Effector memory CD8-positive, alpha-beta T cell (primary cell): ENCODE data around the gene TUSC2.

Source experiments
- ATAC-seq: fragments of 150-1000 bp; cut with Tn5 transposase; replicated peaks from 2 replicates; pipeline ENCODE4 v1.10.0; 2021; ENCODE audit warnings: mild to moderate bottlenecking, moderate library complexity
- DNase-seq, 3 experiments: peaks; one replicate each; pipeline ENCODE4 v3.0.0; 2021
- H3K27ac Mint-ChIP-seq, 2 donors: one replicate each; pipeline ENCODE4 v1.8.0; 2022; ENCODE audit warnings: mild to moderate bottlenecking in 2 of 2, mixed read lengths in 2 of 2, moderate library complexity in 2 of 2
- H3K27me3 Mint-ChIP-seq, 2 donors: one replicate each; pipeline ENCODE4 v1.8.0; 2022; ENCODE audit warnings: mixed read lengths in 2 of 2
- H3K36me3 Mint-ChIP-seq: one replicate; pipeline ENCODE4 v1.8.0; 2022; ENCODE audit warnings: mild to moderate bottlenecking, moderate library complexity, mixed read lengths; ENCODE audit not compliant: insufficient read depth
- H3K4me1 Mint-ChIP-seq, 2 donors: one replicate each; pipeline ENCODE4 v1.8.0; 2022; ENCODE audit warnings: low read depth in 2 of 2, mixed read lengths in 2 of 2
- H3K4me3 Mint-ChIP-seq, 2 donors: one replicate each; pipeline ENCODE4 v1.8.0; 2022; ENCODE audit warnings: mild to moderate bottlenecking in 2 of 2, mixed read lengths in 2 of 2, moderate library complexity in 2 of 2
- H3K9me3 Mint-ChIP-seq, 2 donors: one replicate each; pipeline ENCODE4 v1.8.0; 2022; ENCODE audit warnings: mixed read lengths in 2 of 2

The TUSC2 gene

GRCh38 chr3:50359760-50360110, 31.7 kb upstream of the TUSC2 start:
- H3K4me1 Mint-ChIP-seq, result peaks cover 29 to 47% of the 10 kb centered on the region in 2 donors

GRCh38 chr3:50358911-50359759, 31.1 kb upstream of the TUSC2 start, which contains the start of gene TMEM115:
Gene TMEM115, minus strand, starts transcription at chr3:50359521. Its CDS starts 458 bp downstream, at chr3:50359063.
- ATAC-seq, result peak; percentile 100

More at GRCh38 chr3:50359760-50360110, 31.7 kb upstream of the TUSC2 start:
- peaks cover 16% of the 10 kb centered on the region for H3K36me3 Mint-ChIP-seq
- no peaks in the 10 kb centered on the region for H3K9me3 Mint-ChIP-seq
- H3K27me3 Mint-ChIP-seq, result no peaks in the 10 kb centered on the region
- H3K4me3 Mint-ChIP-seq, result peak overlapping the region; percentile 93 to 97
- peak overlapping the region; percentile 95 to 97 for H3K27ac Mint-ChIP-seq
- peak; percentile 14 for ATAC-seq
- no peak for DNase-seq

GRCh38 chr3:50358355-50358910, 30.4 kb upstream of the TUSC2 start:
- Mint-ChIP-seq H3K9me3 (no peaks in the 10 kb centered on the region), H3K36me3 (peaks cover 23% of the 10 kb centered on the region), H3K4me1 (peaks cover 35 to 44% of the 10 kb centered on the region in 2 donors), H3K4me3 (peak overlapping the region; percentile 93 to 97), H3K27me3 (no peaks in the 10 kb centered on the region), H3K27ac (peak overlapping the region; percentile 95 to 97)
- ATAC-seq, result no peak
- DNase-seq, result no peak

More at GRCh38 chr3:50358911-50359759, 31.1 kb upstream of the TUSC2 start, which contains the start of gene TMEM115:
- Mint-ChIP-seq H3K27ac (peak within 1 kb of the TSS; percentile 95 to 97), H3K4me3 (peak within 1 kb of the TSS; percentile 93 to 97), H3K36me3 (peaks cover 16% of the 10 kb centered on the region), H3K4me1 (peaks cover 34 to 45% of the 10 kb centered on the region in 2 donors), H3K27me3 (no peaks in the 10 kb centered on the region), H3K9me3 (no peaks in the 10 kb centered on the region)
- DNase-seq, result peak; percentile 91 to 93 (median 91)

GRCh38 chr3:50357481-50357880, 29.5 kb upstream of the TUSC2 start:
- Mint-ChIP-seq H3K4me3 (peak overlapping the region; percentile 93 to 97), H3K9me3 (no peaks in the 10 kb centered on the region), H3K27me3 (no peaks in the 10 kb centered on the region), H3K27ac (peak overlapping the region in 1 of 2 donors; percentile 97), H3K4me1 (peaks cover 35 to 49% of the 10 kb centered on the region in 2 donors), H3K36me3 (peaks cover 27% of the 10 kb centered on the region)
- DNase-seq (no peak), ATAC-seq (no peak)

- DNase-seq, result no peak
- peak overlapping the region; percentile 93 to 97 for H3K4me3 Mint-ChIP-seq
- H3K27ac Mint-ChIP-seq, result peak overlapping the region in 1 of 2 donors; percentile 97
- H3K4me1 Mint-ChIP-seq, result peaks cover 36 to 49% of the 10 kb centered on the region in 2 donors
- H3K36me3 Mint-ChIP-seq, result peaks cover 31% of the 10 kb centered on the region
- no peak for ATAC-seq
- H3K27me3 Mint-ChIP-seq, result no peaks in the 10 kb centered on the region
- no peaks in the 10 kb centered on the region for H3K9me3 Mint-ChIP-seq
Measured at GRCh38 chr3:50356553-50356952, 28.5 kb upstream of the TUSC2 start.

- H3K4me3 Mint-ChIP-seq, result peak overlapping the region; percentile 93 to 97
- DNase-seq (no peak), ATAC-seq (no peak)
- H3K27me3 Mint-ChIP-seq, result no peaks in the 10 kb centered on the region
- H3K27ac Mint-ChIP-seq, result peak overlapping the region; percentile 46 to 97
- peaks cover 42 to 55% of the 10 kb centered on the region in 2 donors for H3K4me1 Mint-ChIP-seq
- peaks cover 31% of the 10 kb centered on the region for H3K36me3 Mint-ChIP-seq
- no peaks in the 10 kb centered on the region for H3K9me3 Mint-ChIP-seq
Measured at GRCh38 chr3:50355829-50356552, 28.0 kb upstream of the TUSC2 start.

GRCh38 chr3:50354850-50355249, 26.8 kb upstream of the TUSC2 start:
- H3K27me3 Mint-ChIP-seq, result no peaks in the 10 kb centered on the region
- no peak overlapping the region for H3K4me3 Mint-ChIP-seq
- peaks cover 51 to 62% of the 10 kb centered on the region in 2 donors for H3K4me1 Mint-ChIP-seq
- no peaks in the 10 kb centered on the region for H3K9me3 Mint-ChIP-seq
- no peak for DNase-seq
- no peak for ATAC-seq
- peaks cover 39% of the 10 kb centered on the region for H3K36me3 Mint-ChIP-seq
- peak overlapping the region in 1 of 2 donors; percentile 44 for H3K27ac Mint-ChIP-seq

- Mint-ChIP-seq H3K36me3 (peaks cover 37% of the 10 kb centered on the region), H3K9me3 (no peaks in the 10 kb centered on the region), H3K4me3 (no peak overlapping the region), H3K27me3 (no peaks in the 10 kb centered on the region), H3K27ac (peak overlapping the region in 1 of 2 donors; percentile 16), H3K4me1 (peaks cover 49 to 60% of the 10 kb centered on the region in 2 donors)
- ATAC-seq (no peak), DNase-seq (no peak)
Measured at GRCh38 chr3:50354186-50354764, 26.3 kb upstream of the TUSC2 start.

- no peaks in the 10 kb centered on the region for H3K27me3 Mint-ChIP-seq
- no peak for DNase-seq
- no peak overlapping the region for H3K4me3 Mint-ChIP-seq
- peaks cover 44% of the 10 kb centered on the region for H3K36me3 Mint-ChIP-seq
- no peaks in the 10 kb centered on the region for H3K9me3 Mint-ChIP-seq
- H3K27ac Mint-ChIP-seq, result peak overlapping the region in 1 of 2 donors; percentile 16
- no peak for ATAC-seq
- peaks cover 49 to 61% of the 10 kb centered on the region in 2 donors for H3K4me1 Mint-ChIP-seq
Measured at GRCh38 chr3:50353245-50354004, 25.4 kb upstream of the TUSC2 start.

GRCh38 chr3:50352781-50353180, 24.8 kb upstream of the TUSC2 start:
- H3K4me1 Mint-ChIP-seq, result peaks cover 49 to 61% of the 10 kb centered on the region in 2 donors
- H3K4me3 Mint-ChIP-seq, result no peak overlapping the region
- ATAC-seq (no peak), DNase-seq (no peak)
- no peak overlapping the region for H3K27ac Mint-ChIP-seq
- H3K27me3 Mint-ChIP-seq, result no peaks in the 10 kb centered on the region
- H3K36me3 Mint-ChIP-seq, result peaks cover 47% of the 10 kb centered on the region
- no peaks in the 10 kb centered on the region for H3K9me3 Mint-ChIP-seq

GRCh38 chr3:50351323-50351697, 23.3 kb upstream of the TUSC2 start:
- H3K4me1 Mint-ChIP-seq, result peaks cover 45 to 52% of the 10 kb centered on the region in 2 donors
- DNase-seq (no peak), ATAC-seq (no peak)
- no peaks in the 10 kb centered on the region for H3K9me3 Mint-ChIP-seq
- peak overlapping the region; percentile 94 to 95 for H3K27ac Mint-ChIP-seq
- no peaks in the 10 kb centered on the region for H3K27me3 Mint-ChIP-seq
- H3K36me3 Mint-ChIP-seq, result peaks cover 54% of the 10 kb centered on the region
- peak overlapping the region; percentile 91 to 96 for H3K4me3 Mint-ChIP-seq

GRCh38 chr3:50350527-50351322, 22.7 kb upstream of the TUSC2 start, which contains the start of the genes CYB561D2 and NPRL2:
Gene CYB561D2, plus strand, starts transcription at chr3:50350862. Its CDS starts 572 bp downstream, at chr3:50351434.
Gene NPRL2, minus strand, starts transcription at chr3:50350775. Its CDS starts 123 bp downstream, at chr3:50350652.
- Mint-ChIP-seq H3K27ac (peak within 1 kb of the TSS; percentile 94 to 95), H3K4me1 (peaks cover 48 to 55% of the 10 kb centered on the region in 2 donors)

More at GRCh38 chr3:50350527-50351322, 22.7 kb upstream of the TUSC2 start, which contains the start of the genes CYB561D2 and NPRL2:
- ATAC-seq (peak; percentile 87), DNase-seq (peak; percentile 99 to 100 (median 99))
- H3K4me3 Mint-ChIP-seq, result peak within 1 kb of the TSS; percentile 91 to 96
- no peaks in the 10 kb centered on the region for H3K9me3 Mint-ChIP-seq
- H3K27me3 Mint-ChIP-seq, result no peaks in the 10 kb centered on the region
- H3K36me3 Mint-ChIP-seq, result peaks cover 54% of the 10 kb centered on the region
